DND-41 (cell line): ENCODE data around the gene OSBPL10.

Experiments used
- ATAC-seq: fragments of 200-7000 bp; cut with Tn5 transposase; 3 replicates; pipeline ENCODE4 v1.9.1; 2021; ENCODE audit warnings: low read depth; ENCODE audit not compliant: insufficient read depth
- DNase-seq: peaks from one replicate; pipeline ENCODE4 v3.0.0-alpha.2; 2020
- H2AFZ ChIP-seq: 2 replicates; pipeline ENCODE4 v1.6.0; 2012; ENCODE audit warnings: low read depth, low read length
- H3K27ac ChIP-seq: 2 replicates; pipeline ENCODE4 v1.5.1; 2012; ENCODE audit warnings: low read length, inconsistent platforms
- H3K27me3 ChIP-seq: fragments of 200-600 bp; sonication (generic); 2 replicates; pipeline ENCODE4 v1.6.0; 2012; ENCODE audit warnings: low read length, mild to moderate bottlenecking, inconsistent platforms; ENCODE audit not compliant: insufficient read depth, poor library complexity
- H3K36me3 ChIP-seq: 2 replicates; pipeline ENCODE4 v1.5.1; 2012; ENCODE audit warnings: low read length, inconsistent platforms; ENCODE audit not compliant: insufficient read depth
- H3K4me1 ChIP-seq: 2 replicates; pipeline ENCODE4 v1.5.1; 2012; ENCODE audit warnings: mild to moderate bottlenecking, low read length; ENCODE audit not compliant: insufficient read depth
- H3K4me2 ChIP-seq: 2 replicates; pipeline ENCODE4 v1.6.0; 2012; ENCODE audit warnings: mild to moderate bottlenecking, moderate library complexity, low read length, inconsistent platforms; ENCODE audit not compliant: insufficient read depth
- H3K4me3 ChIP-seq, 2 experiments: fragments of 200-600 bp in 1 of 2; shearing (Covaris generic) in 1 of 2; 2 replicates each; pipeline ENCODE4 v1.5.1; 2012 to 2016; ENCODE audit warnings: inconsistent platforms in 2 of 2, low read length in 2 of 2, mild to moderate bottlenecking in 2 of 2, low read depth in 1 of 2, moderate library complexity in 1 of 2
- H3K79me2 ChIP-seq: 2 replicates; pipeline ENCODE4 v1.6.0; 2012; ENCODE audit warnings: low read length, inconsistent platforms; ENCODE audit not compliant: insufficient read depth
- H3K9ac ChIP-seq: 2 replicates; pipeline ENCODE4 v1.6.0; 2012; ENCODE audit warnings: low read depth, mild to moderate bottlenecking, inconsistent platforms, low read length, moderate library complexity
- H3K9me3 ChIP-seq: 2 replicates; pipeline ENCODE4 v1.5.1; 2012; ENCODE audit warnings: low read length, moderate library complexity, mild to moderate bottlenecking, inconsistent platforms; ENCODE audit not compliant: insufficient read depth, severe bottlenecking
- H4K20me1 ChIP-seq: 2 replicates; pipeline ENCODE4 v1.6.0; 2012; ENCODE audit warnings: low read length; ENCODE audit not compliant: insufficient read depth
- CTCF ChIP-seq: IDR thresholded peaks from 2 replicates; pipeline ENCODE4 v1.5.1; 2012; ENCODE audit warnings: borderline replicate concordance, low read length, moderate library complexity, mild to moderate bottlenecking; ENCODE audit not compliant: poor library complexity, severe bottlenecking; ENCODE audit errors: extremely low read depth
- EZH2 ChIP-seq: IDR thresholded peaks from 3 replicates; pipeline ENCODE4 v1.6.1; 2012; ENCODE audit warnings: borderline replicate concordance, low read depth, mild to moderate bottlenecking, moderate library complexity, low read length, inconsistent platforms; ENCODE audit not compliant: severe bottlenecking

OSBPL10 gene

GRCh38 chr3:31880482-31881078, 100.5 kb downstream of the OSBPL10 start:
- Histone ChIP-seq H3K4me1 (no peaks in the 10 kb centered on the region), H3K79me2 (no peaks in the 10 kb centered on the region)

GRCh38 chr3:31880020-31880419, 101.0 kb downstream of the OSBPL10 start:
- Histone ChIP-seq H3K9ac (no peak overlapping the region), H3K27me3 (no peaks in the 10 kb centered on the region), H2AFZ (no peak overlapping the region), H3K36me3 (no peaks in the 10 kb centered on the region), H3K4me3 (no peak overlapping the region), H3K4me1 (no peaks in the 10 kb centered on the region), H3K27ac (no peak overlapping the region), H3K9me3 (no peaks in the 10 kb centered on the region), H4K20me1 (no peaks in the 10 kb centered on the region), H3K79me2 (no peaks in the 10 kb centered on the region), H3K4me2 (no peak overlapping the region)
- TF ChIP-seq CTCF (peak; percentile 39), EZH2 (no peak)
- peak; percentile 82 for ATAC-seq
- DNase-seq: peak; percentile 33

More at GRCh38 chr3:31880482-31881078, 100.5 kb downstream of the OSBPL10 start:
- Histone ChIP-seq H4K20me1 (no peaks in the 10 kb centered on the region), H3K9ac (no peak overlapping the region), H3K4me2 (no peak overlapping the region), H3K4me3 (no peak overlapping the region), H3K9me3 (no peaks in the 10 kb centered on the region), H2AFZ (no peak overlapping the region), H3K27ac (no peak overlapping the region), H3K36me3 (no peaks in the 10 kb centered on the region), H3K27me3 (no peaks in the 10 kb centered on the region)
- no peak for DNase-seq
- no peak for ATAC-seq
- no peak for TF ChIP-seq EZH2
- no peak for TF ChIP-seq CTCF

- Histone ChIP-seq H3K4me2 (no peak overlapping the region), H3K27ac (no peak overlapping the region), H3K27me3 (no peaks in the 10 kb centered on the region), H2AFZ (no peak overlapping the region), H3K36me3 (no peaks in the 10 kb centered on the region), H3K9ac (no peak overlapping the region), H3K9me3 (no peaks in the 10 kb centered on the region), H3K79me2 (no peaks in the 10 kb centered on the region), H3K4me1 (no peaks in the 10 kb centered on the region), H3K4me3 (no peak overlapping the region), H4K20me1 (no peaks in the 10 kb centered on the region)
- DNase-seq (no peak), ATAC-seq (no peak)
- TF ChIP-seq CTCF (no peak), EZH2 (no peak)
These were observed 101.7 kb downstream of the OSBPL10 start for GRCh38 chr3:31879365-31879764.
